Activated CD4-positive, alpha-beta T cell treated with anti-CD3 and anti-CD28 coated beads for 36 hours (primary cell): ENCODE results near the gene CFAP91. TPM values are rescaled to one million over a fixed set of nuclear protein-coding genes. Genes with fewer than 3 reads are reported as not detected.

Experiments
- ATAC-seq: fragments of 200-7000 bp; cut with Tn5 transposase; one replicate; pipeline ENCODE4 v1.10.0; 2021; ENCODE audit warnings: mild to moderate bottlenecking, moderate library complexity
- CTCF ChIA-PET: fragments of 350-600 bp; sonication (Branson Sonifier 250); formaldehyde crosslinking; loops from one replicate; lab custom pipeline; 2021; ENCODE audit warnings: antibody characterized with exemption; lab: Charles Lee
- POLR2A ChIA-PET: fragments of 350-600 bp; sonication (Branson Sonifier 250); formaldehyde crosslinking; loops from one replicate; lab custom pipeline; 2021; ENCODE audit warnings: antibody characterized with exemption, inconsistent platforms; lab: Charles Lee
- DNase-seq: peaks from one replicate; pipeline ENCODE4 v3.0.0-alpha.2; 2020
- H3K27ac Mint-ChIP-seq: one replicate; pipeline ENCODE4 v1.8.0; 2021; ENCODE audit warnings: mixed read lengths
- H3K27me3 Mint-ChIP-seq: one replicate; pipeline ENCODE4 v1.8.0; 2021; ENCODE audit warnings: mixed read lengths
- H3K36me3 Mint-ChIP-seq: one replicate; pipeline ENCODE4 v1.8.0; 2021; ENCODE audit warnings: low read depth, mixed read lengths
- H3K4me1 Mint-ChIP-seq: one replicate; pipeline ENCODE4 v1.8.0; 2021; ENCODE audit warnings: mixed read lengths
- H3K4me3 Mint-ChIP-seq: one replicate; pipeline ENCODE4 v1.8.0; 2021; ENCODE audit warnings: mild to moderate bottlenecking, moderate library complexity, mixed read lengths
- H3K9me3 Mint-ChIP-seq: one replicate; pipeline ENCODE4 v1.8.0; 2021; ENCODE audit warnings: low read depth, mixed read lengths
- intact Hi-C, 2 experiments: fragments of 100-400 bp; cut with DNase I in 1 of 2; cut with micrococcal nuclease in 1 of 2; formaldehyde crosslinking; loops; one replicate each; pipeline versions ENCODE4 v1.14.2 to v1.15.1; 2022 to 2024; cut with DNase I, micrococcal nuclease
- total RNA-seq, 2 experiments: library from RNA; stranded (reverse); gene quantifications; one replicate each; pipeline ENCODE4 v1.2.3, GENCODE V29; 2021

CFAP91 gene
- total RNA-seq, 2 experiments from 2014 or later, result 0.25 to 0.67 TPM

- H3K36me3 Mint-ChIP-seq, result peaks cover 9% of the 10 kb centered on the region
- no peak overlapping the region for H3K27ac Mint-ChIP-seq
- no peak overlapping the region for H3K4me3 Mint-ChIP-seq
- POLR2A ChIA-PET, result no interaction called here
- ATAC-seq (no peak), DNase-seq (no peak)
- CTCF ChIA-PET, result interaction anchor here (1.0 kb wide), 1 partner anchor 11 kb away, joined by 4 read pairs; no protein-coding TSS in a partner anchor
- no peaks in the 10 kb centered on the region for H3K27me3 Mint-ChIP-seq
- intact Hi-C loops, result no loop called here
- H3K9me3 Mint-ChIP-seq, result no peaks in the 10 kb centered on the region
- H3K4me1 Mint-ChIP-seq, result peaks cover 1% of the 10 kb centered on the region
Observed at GRCh38 chr3:119664850-119665379, 37.9 kb upstream of the CFAP91 start.

DNA sequence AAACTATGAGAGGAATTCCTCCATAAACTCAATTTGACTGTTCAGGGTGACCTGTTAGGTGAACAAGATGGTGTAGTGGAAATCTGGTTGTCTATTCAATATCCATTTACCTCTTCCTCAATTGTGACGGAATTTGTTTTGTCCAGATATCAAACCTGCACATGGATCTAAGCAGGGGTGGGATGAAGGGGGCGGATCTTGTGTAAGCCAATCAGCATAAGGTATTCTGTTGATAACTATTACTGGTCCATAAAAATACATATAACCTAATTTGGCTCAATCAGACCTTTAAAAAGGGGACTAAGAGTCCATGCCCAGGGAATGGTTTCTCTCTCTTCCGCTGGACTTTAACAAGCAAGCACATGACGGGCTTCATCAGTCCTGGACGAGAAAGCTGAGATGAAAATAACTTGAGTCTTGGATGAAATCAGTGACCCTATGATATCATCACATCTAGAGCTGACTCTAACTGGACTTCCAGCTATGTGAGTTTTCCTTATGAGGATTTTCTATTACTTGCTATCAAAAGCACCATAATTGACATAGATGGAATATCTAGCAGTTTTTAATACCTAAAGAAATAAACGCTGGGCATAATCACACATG is 36.8 kb upstream of the CFAP91 start:
- ChIA-PET POLR2A (no interaction called here), CTCF (no interaction called here)
- intact Hi-C loops, result no loop called here
- Mint-ChIP-seq H3K27ac (no peak overlapping the region), H3K27me3 (no peaks in the 10 kb centered on the region), H3K4me3 (no peak overlapping the region), H3K9me3 (no peaks in the 10 kb centered on the region), H3K4me1 (peaks cover 6% of the 10 kb centered on the region), H3K36me3 (peaks cover 20% of the 10 kb centered on the region)
- DNase-seq, result no peak
- no peak for ATAC-seq

DNA sequence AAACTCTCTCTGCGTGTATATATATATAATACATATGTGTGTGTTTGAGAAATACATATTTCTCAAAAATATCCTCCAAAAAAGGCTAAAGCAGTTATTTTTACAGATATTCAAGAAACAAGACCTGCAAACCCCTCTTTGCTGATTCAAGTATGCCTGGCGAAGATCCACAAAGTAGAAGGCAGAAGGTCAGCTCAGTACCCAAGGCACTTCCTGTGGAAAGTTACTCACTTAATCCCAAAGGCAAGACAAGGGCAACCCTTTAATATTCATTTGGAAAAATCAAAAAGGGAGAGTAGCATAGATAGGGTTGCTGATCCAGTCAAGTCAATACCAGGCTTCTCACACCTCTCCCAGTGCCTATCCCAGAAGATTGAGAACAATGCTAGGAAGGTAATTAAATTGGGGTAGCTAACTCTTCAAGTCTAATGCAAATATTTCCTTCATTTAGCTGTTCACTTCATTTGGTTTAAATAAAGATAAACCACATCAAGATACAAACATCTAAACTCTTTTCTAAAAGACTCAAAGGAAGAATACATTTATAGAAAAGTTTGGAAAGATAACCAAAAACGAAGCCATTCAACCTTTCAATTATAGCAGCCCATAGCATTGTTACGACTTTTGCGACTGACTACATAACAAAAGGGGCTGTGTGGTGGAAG is 32.8 kb upstream of the CFAP91 start:
- no peaks in the 10 kb centered on the region for H3K9me3 Mint-ChIP-seq
- CTCF ChIA-PET, result no interaction called here
- H3K36me3 Mint-ChIP-seq, result peaks cover 44% of the 10 kb centered on the region
- intact Hi-C loops, result loop anchor here (10.0 kb wide), 2 partner anchors 375 to 1075 kb away; partner anchors contain the start of genes ARHGAP31 (in 1 of the 2), GTF2E1 (in 1 of the 2) and RABL3 (in 1 of the 2)
- DNase-seq, result no peak
- POLR2A ChIA-PET, result no interaction called here
- peak overlapping the region; percentile 25 for H3K27ac Mint-ChIP-seq
- H3K4me3 Mint-ChIP-seq, result no peak overlapping the region
- H3K27me3 Mint-ChIP-seq, result no peaks in the 10 kb centered on the region
- ATAC-seq, result no peak
- H3K4me1 Mint-ChIP-seq, result peaks cover 20% of the 10 kb centered on the region

GRCh38 chr3:119672776-119673175 is 30.0 kb upstream of the CFAP91 start:
- DNase-seq, result no peak
- Mint-ChIP-seq H3K27me3 (no peaks in the 10 kb centered on the region), H3K27ac (no peak overlapping the region), H3K4me3 (no peak overlapping the region), H3K4me1 (peaks cover 42% of the 10 kb centered on the region), H3K9me3 (no peaks in the 10 kb centered on the region), H3K36me3 (peaks cover 53% of the 10 kb centered on the region)
- ChIA-PET POLR2A (no interaction called here), CTCF (interaction anchor here (1.0 to 2.4 kb wide), 5 partner anchors 10 to 209 kb away, joined by 3 to 6 read pairs (median 3); partner anchors contain the start of gene TMEM39A)
- intact Hi-C loops, result loop anchor here (10.0 kb wide), 2 partner anchors 378 to 1072 kb away; partner anchors contain the start of genes ARHGAP31 (in 1 of the 2), GTF2E1 (in 1 of the 2) and RABL3 (in 1 of the 2)
- ATAC-seq, result no peak

DNA sequence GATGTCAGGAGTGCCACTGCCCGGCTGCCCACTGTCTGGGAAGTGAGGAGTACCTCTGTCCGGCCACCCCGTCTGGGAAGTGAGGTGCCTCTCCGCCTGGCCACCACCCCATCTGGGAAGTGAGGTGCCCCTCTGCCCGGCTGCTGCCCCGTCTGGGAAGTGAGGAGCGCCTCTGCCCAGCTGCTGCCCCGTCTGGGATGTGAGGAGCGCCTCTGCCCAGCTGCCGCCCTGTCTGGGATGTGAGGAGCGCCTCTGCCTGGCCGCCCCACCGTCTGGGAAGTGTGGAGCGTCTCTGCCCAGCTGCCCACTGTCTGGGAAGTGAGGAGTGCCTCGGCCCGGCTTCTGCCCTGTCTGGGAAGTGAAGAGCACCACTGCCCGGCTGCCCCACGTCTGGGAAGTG is 28.9 kb upstream of the CFAP91 start:
- POLR2A ChIA-PET, result no interaction called here

GRCh38 chr3:119675188-119675874 is 27.5 kb upstream of the CFAP91 start:
- Mint-ChIP-seq H3K36me3 (peaks cover 45% of the 10 kb centered on the region), H3K4me1 (peaks cover 39% of the 10 kb centered on the region), H3K9me3 (no peaks in the 10 kb centered on the region), H3K4me3 (peak overlapping the region; percentile 95), H3K27me3 (no peaks in the 10 kb centered on the region), H3K27ac (peak overlapping the region; percentile 97)
- CTCF ChIA-PET, result interaction anchor here (0.7 to 1.5 kb wide), 3 partner anchors 11 to 108 kb away, joined by 3 to 4 read pairs (median 3); no protein-coding TSS in a partner anchor
- intact Hi-C loops, result loop anchor here (5.0 to 10.0 kb wide), 6 partner anchors 93 to 1069 kb away; partner anchors contain the start of genes GTF2E1 (in 2 of the 2), RABL3 (in 2 of the 2) and ARHGAP31 (in 1 of the 2)
- DNase-seq (no peak), ATAC-seq (no peak)
- POLR2A ChIA-PET, result interaction anchor here (0.7 to 2.3 kb wide), 5 partner anchors 14 to 420 kb away, joined by 3 to 12 read pairs (median 4); partner anchors contain the start of gene TIMMDC1

More for the DNA sequence above, 28.9 kb upstream of the CFAP91 start:
- CTCF ChIA-PET, result interaction anchor here (2.4 kb wide), 1 partner anchor 11 kb away, joined by 6 read pairs; no protein-coding TSS in a partner anchor
- ATAC-seq (no peak), DNase-seq (no peak)
- intact Hi-C loops, result loop anchor here (10.0 kb wide), 2 partner anchors 379 to 1071 kb away; partner anchors contain the start of genes ARHGAP31 (in 1 of the 2), GTF2E1 (in 1 of the 2) and RABL3 (in 1 of the 2)
- Mint-ChIP-seq H3K27me3 (no peaks in the 10 kb centered on the region), H3K27ac (no peak overlapping the region), H3K4me1 (peaks cover 43% of the 10 kb centered on the region), H3K36me3 (peaks cover 53% of the 10 kb centered on the region), H3K4me3 (no peak overlapping the region), H3K9me3 (no peaks in the 10 kb centered on the region)

- no peaks in the 10 kb centered on the region for H3K9me3 Mint-ChIP-seq
- intact Hi-C loops, result loop anchor here (2.0 to 10.0 kb wide), 11 partner anchors 25 to 1069 kb away; partner anchors contain the start of genes GTF2E1 (in 2 of the 2), RABL3 (in 2 of the 2), ARHGAP31 (in 1 of the 2) and LRRC58 (in 1 of the 2)
Observed at GRCh38 chr3:119676020-119676419, 26.8 kb upstream of the CFAP91 start.

GRCh38 chr3:119676771-119677640 is 25.8 kb upstream of the CFAP91 start, which contains the start of gene COX17:
Gene COX17 (minus strand): TSS chr3:119677406. CDS start chr3:119677310, 96 bp downstream.
- Mint-ChIP-seq H3K4me1 (peaks cover 36% of the 10 kb centered on the region), H3K27me3 (no peaks in the 10 kb centered on the region), H3K9me3 (no peaks in the 10 kb centered on the region), H3K4me3 (peak within 1 kb of the TSS; percentile 95), H3K36me3 (peaks cover 31% of the 10 kb centered on the region), H3K27ac (peak within 1 kb of the TSS; percentile 97)
- intact Hi-C loops, result loop anchor here (1.0 to 10.0 kb wide), 20 partner anchors 23 to 1068 kb away; partner anchors contain the start of genes ARHGAP31 (in 2 of the 2), GTF2E1 (in 2 of the 2), POGLUT1 (in 2 of the 2) and RABL3 (in 2 of the 2)
- ATAC-seq, result peak; percentile 91
- ChIA-PET CTCF (interaction anchor here (1.1 to 1.5 kb wide), 3 partner anchors 13 to 436 kb away, joined by 3 to 4 read pairs (median 4); partner anchors contain the start of gene ARHGAP31), POLR2A (interaction anchor here (1.4 to 2.3 kb wide), 4 partner anchors 13 to 419 kb away, joined by 3 to 12 read pairs (median 3); partner anchors contain the start of genes TIMMDC1 and TMEM39A)
- peak; percentile 97 for DNase-seq

More at GRCh38 chr3:119676020-119676419, 26.8 kb upstream of the CFAP91 start:
- H3K27ac Mint-ChIP-seq, result peak overlapping the region; percentile 97
- peaks cover 38% of the 10 kb centered on the region for H3K36me3 Mint-ChIP-seq
- CTCF ChIA-PET, result interaction anchor here (0.6 to 1.5 kb wide), 5 partner anchors 11 to 141 kb away, joined by 3 to 4 read pairs (median 4); no protein-coding TSS in a partner anchor
- no peaks in the 10 kb centered on the region for H3K27me3 Mint-ChIP-seq
- peaks cover 37% of the 10 kb centered on the region for H3K4me1 Mint-ChIP-seq
- DNase-seq (no peak), ATAC-seq (no peak)
- H3K4me3 Mint-ChIP-seq, result peak overlapping the region; percentile 95
- POLR2A ChIA-PET, result interaction anchor here (1.0 to 2.3 kb wide), 4 partner anchors 14 to 420 kb away, joined by 3 to 12 read pairs (median 3); partner anchors contain the start of gene TIMMDC1

- H3K4me3 Mint-ChIP-seq, result peak overlapping the region; percentile 95
- peaks cover 32% of the 10 kb centered on the region for H3K4me1 Mint-ChIP-seq
- DNase-seq, result no peak
- no peaks in the 10 kb centered on the region for H3K9me3 Mint-ChIP-seq
- H3K36me3 Mint-ChIP-seq, result peaks cover 28% of the 10 kb centered on the region
- peak overlapping the region; percentile 97 for H3K27ac Mint-ChIP-seq
- intact Hi-C loops, result loop anchor here (1.0 to 10.0 kb wide), 20 partner anchors 23 to 1067 kb away; partner anchors contain the start of genes ARHGAP31 (in 2 of the 2), GTF2E1 (in 2 of the 2), POGLUT1 (in 2 of the 2) and RABL3 (in 2 of the 2)
- ChIA-PET CTCF (interaction anchor here (1.1 to 1.2 kb wide), 2 partner anchors 384 to 436 kb away, joined by 3 to 4 read pairs; partner anchors contain the start of gene ARHGAP31), POLR2A (interaction anchor here (1.4 to 1.5 kb wide), 2 partner anchors 214 to 418 kb away, joined by 3 read pairs; partner anchors contain the start of gene TMEM39A)
- ATAC-seq, result no peak
- H3K27me3 Mint-ChIP-seq, result no peaks in the 10 kb centered on the region
Observed at GRCh38 chr3:119677641-119677934, 25.2 kb upstream of the CFAP91 start.
